ENCODE measurements around the gene NDUFA6.
"Not testable (repeated sequence)": the region's sequence is repeated elsewhere in the genome, so short reads cannot be mapped to it uniquely, and the experiment has no call there.

Gene NDUFA6

DNA sequence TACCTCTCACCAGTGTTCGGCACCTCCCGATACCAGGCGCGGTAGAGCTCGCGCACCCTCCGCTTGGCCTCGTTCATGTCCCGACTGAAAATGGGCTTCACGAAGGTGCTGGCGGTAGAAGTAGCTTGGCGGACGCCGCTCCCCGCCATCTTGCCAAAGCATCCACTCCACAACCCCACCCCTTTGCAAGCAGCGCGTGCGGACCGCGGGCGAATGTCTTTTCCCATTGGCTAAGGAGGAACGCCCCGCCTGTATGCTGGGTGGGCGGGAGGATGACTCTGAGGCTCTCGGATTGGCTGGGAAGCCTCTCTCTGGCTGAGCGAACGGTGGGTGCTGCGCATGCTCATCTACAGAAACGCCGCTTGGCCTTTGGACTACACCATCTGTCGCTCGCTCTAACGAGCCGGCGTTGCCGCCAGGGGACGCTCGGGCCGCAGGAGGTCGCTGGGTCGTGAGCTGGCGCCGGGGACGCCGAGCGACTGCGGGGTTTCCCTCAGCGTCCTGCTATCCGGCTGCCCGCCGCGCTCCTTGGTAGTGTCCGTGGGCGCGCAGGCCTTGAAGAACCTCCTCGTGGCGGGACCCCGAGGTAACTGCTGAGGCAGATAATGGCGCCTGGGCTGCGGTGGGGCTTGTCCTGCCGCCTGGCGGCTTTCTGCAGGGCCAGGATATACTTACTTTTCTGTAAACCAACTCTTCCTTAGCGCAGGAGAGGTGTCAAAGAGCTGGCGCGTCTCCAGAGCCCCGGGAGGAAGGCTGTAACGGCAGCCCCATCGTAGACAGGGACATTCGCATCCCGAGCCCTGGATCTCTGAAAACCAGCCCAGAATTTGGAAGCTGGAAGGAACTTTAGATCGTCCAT, at the start of gene NDUFA6:
Gene NDUFA6, minus strand, starts transcription at position 177 of the 859 bp plus-strand sequence. Its CDS starts 28 bp downstream, at position 149.
- peak; percentile 99 for DNase-seq

DNA sequence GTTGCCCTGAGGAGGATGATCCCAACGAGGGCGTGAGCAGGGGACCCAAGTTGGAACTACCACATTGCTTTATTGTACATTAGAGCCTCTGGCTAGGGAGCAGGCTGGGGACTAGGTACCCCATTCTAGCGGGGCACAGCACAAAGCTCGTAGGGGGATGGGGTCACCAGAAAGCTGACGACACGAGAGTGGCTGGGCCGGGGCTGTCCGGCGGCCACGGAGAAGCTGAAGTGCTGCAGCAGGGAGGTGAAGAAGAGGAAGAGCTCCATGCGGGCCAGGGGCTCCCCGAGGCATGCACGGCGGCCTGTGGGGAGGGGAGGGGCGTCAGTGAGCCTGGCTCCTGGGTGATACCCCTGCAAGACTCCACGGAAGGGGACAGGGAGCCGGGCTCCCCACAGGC, 49.6 kb upstream of the NDUFA6 start:
- DNase-seq, result not testable (repeated sequence)

DNA sequence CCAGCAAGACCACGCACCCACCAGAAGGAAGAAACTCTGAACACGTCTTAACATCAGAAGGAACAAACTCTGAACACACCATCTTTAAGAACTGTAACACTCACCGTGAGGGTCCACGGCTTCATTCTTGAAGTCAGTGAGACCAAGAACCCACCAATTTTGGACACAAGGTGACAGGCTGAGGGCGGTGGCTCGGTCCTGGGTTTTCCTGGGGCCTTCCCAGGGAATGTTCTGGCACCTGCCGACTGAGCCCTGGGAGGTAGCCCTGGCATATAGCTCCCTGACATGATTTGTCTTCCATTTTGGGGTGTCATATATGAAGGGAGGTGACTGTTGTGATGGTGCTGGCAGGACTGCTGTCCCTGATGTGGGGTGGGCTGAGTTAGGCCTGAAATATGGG, 48.9 kb upstream of the NDUFA6 start:
- DNase-seq, result not testable (repeated sequence)

DNA sequence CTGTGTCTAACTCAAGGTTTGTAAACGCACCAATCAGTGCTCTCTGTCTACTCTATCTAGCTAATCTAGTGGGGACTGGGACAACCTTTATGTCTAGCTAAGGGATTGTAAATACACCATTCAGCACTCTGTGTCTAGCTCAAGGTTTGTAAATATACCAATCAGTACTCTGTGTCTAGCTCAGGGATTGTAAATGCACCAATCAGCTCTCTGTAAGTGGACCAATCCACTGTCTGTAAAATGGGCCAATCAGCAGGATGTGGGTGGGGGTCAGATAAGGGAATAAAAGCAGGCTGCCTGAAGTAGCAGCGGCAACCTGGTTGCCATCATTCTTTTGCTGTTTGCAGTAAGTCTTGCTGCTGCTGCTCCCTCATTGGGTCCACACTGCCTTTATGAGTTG, 48.4 kb upstream of the NDUFA6 start:
- no peak for DNase-seq

DNA sequence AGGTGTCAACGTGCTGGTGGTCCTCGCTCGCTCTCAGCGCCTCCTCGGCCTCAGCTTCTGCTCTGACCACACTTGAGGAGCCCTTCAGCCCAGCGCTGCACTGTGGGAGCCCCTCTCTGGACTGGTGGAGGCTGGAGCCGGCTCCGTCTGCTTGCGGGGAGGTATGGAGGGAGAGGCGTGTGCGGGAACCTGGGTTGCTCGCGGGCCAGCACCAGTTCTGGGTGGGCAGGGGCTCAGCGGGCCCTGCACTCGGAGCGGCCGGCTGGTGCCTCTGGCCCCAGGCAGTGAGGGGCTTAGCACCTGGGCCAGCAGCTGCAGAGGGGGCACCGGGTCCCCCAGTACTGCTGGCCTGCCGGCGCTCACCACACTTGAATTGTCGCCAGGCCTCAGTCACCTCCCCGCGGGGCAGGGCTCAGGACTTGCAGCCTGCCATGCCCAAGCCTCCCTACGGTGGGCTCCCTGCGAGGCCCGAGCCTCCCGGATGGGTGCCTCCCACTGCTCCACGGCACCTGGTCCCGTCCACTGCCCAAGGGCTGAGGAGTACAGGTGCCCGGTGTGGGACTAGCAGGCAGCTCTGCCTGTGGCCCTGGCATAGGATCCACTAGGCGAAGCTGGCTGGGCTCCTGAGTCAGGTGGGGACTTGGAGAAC, 47.7 kb upstream of the NDUFA6 start:
- DNase-seq, result no peak

DNA sequence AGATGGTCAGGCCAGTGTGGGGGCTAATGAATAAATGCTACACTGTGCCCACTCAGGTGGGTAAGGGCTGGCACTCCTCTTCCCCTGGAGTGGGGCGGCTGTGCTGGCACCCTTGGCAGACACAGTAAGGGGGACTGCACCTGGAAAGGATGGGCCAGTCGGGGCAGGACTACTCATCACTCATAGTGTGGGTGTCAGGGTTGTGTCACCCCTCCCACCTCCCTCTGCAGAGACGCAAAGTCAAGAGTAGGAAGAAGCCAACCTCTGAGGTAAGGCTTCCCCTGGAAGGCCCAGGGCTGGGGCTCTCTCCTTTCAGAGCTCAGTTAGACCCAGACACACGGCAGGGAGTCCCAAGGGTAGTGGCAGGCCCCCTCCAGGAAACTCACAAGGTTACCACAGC, 45.1 kb upstream of the NDUFA6 start:
- DNase-seq, result not testable (repeated sequence)

DNA sequence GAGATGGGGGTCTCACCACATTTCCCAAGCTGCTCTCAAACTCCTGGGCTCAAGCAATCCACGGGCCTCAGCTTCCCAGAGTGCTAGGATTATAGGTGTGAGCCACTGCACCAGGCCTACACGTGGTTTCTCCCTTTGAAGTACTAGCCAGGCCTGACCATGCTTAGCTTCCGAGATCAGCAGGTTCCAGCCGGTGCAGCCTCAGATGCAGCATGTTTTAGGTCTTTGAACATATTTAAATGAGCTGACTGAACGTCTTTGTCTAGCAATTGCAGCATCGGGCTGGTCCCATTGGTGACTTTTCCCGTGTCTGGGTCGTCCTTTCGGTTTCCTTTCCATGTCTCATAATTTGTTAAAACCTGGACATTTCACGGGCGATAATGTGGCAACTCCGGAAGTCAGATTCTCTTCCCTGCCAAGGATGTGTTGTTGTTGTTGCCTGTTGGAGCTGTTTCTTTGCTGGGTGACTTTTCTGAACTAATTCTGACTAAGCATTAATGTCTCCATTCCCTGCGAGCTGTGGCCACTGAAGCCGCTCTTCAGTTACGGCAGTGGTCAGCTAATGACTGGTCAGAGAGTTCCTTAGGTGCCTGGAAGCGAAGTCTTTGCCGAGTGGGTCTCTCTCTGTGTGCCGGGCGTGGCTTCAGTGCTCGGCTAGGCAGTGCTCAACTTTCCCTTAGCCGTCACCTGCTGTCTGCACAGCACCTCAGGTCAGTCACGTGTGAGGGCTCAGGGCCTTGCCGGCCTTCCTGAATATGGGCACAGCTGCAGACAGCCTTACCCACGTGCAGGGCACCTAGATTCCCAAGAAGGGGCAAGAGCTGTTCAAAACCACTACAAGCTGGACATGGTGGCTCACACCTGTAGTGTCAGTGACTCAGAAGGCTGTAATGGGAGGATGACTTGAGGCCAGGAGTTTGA, 43.8 kb upstream of the NDUFA6 start:
- no peak for DNase-seq

DNA sequence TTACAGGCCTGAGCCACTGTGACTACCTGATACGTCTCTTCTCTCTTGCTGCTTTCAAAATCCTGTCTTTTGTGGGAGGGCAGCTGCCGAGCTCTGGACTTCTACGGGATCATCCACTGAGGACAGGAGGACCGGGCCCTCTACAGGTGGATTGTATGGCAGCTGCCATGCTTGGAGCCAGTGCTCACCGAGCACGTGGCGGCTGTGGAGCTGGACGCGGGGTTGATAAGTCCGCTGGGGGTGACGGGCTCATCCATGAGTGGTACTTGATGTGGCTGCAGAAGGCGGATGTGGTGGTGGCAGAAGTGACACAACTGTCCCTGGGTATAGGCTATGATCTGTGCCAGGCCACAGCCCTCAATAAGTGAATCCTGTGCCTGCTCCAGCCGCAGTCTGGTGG, 41.9 kb upstream of the NDUFA6 start:
- DNase-seq, result no peak

DNA sequence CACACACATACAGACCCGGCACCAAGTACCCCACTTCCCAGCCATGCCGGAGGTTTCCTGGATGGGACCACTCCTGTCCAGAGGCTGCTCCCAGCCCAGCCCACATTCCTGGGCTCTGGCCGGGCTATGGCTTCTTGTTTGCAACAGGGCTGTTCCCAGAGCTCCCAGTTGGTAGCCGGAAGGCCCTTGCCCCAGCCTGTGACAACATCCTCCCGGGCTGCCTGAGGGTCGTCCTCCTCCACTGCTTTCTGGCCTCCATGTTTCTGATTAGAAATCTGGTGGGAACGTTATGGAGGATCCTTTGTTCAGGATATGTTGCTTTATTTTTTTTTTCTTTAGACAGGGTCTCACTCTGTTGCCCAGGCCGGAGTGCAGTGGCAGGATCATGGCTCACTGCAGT, 41.0 kb upstream of the NDUFA6 start:
- DNase-seq, result no peak

DNA sequence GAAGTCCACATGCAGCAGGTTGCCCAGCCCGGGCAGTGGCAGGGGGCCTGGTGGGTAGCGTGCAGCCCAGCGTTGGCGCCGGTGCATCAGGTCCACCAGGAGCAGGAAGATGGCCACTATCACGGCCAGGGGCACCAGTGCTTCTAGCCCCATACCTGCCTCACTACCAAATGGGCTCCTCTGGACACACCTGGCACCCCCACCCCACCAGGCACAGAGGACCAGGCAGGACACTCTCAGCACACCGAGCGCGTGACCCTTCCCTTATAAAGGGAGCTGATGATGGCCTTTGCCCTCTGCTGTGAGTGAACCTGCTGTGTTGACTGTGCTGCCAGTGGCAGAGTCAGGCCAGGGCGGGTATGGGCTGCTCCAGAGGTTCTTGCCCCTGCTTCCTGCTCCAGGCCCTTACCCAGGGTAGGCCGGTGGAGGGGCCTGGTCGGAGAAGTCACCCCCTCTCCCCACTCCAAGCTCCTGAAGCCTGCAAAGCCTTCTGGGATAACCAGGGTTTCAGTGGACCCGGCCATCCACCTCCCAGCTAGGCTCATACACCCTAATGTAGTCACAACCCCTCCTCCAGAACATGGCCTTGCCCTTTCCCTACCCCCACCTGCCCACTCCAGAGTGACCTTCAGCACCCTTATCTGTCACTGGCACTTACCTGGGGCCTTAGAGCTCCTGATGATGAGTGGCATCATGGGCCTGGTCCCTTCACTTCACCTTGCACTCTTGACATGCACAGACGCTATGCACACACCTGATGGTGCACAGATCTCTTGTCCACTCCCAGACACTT, 40.3 kb upstream of the NDUFA6 start, which contains the start of gene CYP2D6:
Gene CYP2D6, minus strand, starts transcription at position 172 of the 793 bp plus-strand sequence. Its CDS starts 19 bp downstream, at position 153.
- not testable (repeated sequence) for DNase-seq

DNA sequence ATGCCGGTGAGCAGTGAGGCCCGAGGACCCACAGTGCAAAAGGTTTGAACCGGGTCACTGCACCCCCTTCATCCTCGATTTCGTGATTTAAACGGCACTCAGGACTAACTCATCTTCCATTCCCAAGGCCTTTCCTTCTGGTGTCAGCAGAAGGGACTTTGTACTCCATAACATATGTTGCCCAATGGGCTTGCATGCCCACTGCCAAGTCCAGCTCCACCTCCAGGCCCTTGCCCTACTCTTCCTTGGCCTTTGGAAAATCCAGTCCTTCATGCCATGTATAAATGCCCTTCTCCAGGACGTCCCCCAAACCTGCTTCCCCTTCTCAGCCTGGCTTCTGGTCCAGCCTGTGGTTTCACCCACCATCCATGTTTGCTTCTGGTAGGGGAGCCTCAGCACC, 39.6 kb upstream of the NDUFA6 start:
- DNase-seq, result not testable (repeated sequence)

DNA sequence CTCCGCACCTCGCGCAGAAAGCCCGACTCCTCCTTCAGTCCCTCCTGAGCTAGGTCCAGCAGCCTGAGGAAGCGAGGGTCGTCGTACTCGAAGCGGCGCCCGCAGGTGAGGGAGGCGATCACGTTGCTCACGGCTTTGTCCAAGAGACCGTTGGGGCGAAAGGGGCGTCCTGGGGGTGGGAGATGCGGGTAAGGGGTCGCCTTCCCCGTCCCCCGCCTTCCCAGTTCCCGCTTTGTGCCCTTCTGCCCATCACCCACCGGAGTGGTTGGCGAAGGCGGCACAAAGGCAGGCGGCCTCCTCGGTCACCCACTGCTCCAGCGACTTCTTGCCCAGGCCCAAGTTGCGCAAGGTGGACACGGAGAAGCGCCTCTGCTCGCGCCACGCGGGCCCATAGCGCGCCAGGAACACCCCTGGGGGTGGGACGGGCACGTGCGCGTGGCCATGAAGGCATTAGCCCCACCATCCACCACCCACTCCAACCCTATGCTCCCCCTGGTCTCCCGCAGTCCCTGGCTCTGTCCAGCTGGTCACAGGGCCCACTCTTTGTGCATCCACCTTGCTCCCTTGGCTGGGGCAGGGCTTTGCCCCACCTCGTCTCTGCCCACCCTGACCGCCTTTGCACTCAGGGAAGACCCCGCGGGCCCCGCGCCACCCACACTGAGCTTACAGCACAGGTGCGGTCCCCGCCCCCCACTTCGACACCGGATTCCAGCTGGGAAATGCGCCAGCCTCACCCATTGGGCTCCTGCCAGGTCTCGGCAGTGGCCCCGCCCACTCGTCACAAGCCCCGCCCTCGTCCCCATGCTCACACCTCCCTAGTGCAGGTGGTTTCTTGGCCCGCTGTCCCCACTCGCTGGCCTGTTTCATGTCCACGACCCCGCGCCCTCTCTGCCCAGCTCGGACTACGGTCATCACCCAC, 38.5 kb upstream of the NDUFA6 start:
- peak; percentile 29 for DNase-seq

DNA sequence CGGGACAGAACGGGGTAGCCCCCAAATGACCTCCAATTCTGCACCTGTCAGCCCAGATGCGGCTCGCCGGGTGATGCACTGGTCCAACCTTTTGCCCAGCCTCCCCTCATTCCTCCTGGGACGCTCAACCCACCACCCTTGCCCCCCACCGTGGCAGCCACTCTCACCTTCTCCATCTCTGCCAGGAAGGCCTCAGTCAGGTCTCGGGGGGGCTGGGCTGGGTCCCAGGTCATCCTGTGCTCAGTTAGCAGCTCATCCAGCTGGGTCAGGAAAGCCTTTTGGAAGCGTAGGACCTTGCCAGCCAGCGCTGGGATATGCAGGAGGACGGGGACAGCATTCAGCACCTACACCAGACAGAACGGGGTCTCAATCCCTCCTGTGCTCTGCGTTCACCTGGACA, 37.4 kb upstream of the NDUFA6 start:
- DNase-seq, result not testable (repeated sequence)

DNA sequence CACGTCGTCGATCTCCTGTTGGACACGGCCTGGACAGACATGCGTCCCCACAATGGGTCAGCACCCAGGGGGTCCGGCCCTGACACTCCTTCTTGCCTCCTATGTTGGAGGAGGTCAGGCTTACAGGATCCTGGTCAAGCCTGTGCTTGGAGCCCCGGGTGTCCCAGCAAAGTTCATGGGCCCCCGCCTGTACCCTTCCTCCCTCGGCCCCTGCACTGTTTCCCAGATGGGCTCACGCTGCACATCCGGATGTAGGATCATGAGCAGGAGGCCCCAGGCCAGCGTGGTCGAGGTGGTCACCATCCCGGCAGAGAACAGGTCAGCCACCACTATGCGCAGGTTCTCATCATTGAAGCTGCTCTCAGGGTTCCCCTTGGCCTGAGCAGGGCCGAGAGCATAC, 37.0 kb upstream of the NDUFA6 start:
- no peak for DNase-seq

DNA sequence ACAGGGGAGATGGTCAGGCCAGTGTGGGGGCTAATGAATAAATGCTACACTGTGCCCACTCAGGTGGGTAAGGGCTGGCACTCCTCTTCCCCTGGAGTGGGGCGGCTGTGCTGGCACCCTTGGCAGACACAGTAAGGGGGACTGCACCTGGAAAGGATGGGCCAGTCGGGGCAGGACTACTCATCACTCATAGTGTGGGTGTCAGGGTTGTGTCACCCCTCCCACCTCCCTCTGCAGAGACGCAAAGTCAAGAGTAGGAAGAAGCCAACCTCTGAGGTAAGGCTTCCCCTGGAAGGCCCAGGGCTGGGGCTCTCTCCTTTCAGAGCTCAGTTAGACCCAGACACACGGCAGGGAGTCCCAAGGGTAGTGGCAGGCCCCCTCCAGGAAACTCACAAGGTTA, 33.0 kb upstream of the NDUFA6 start:
- DNase-seq, result not testable (repeated sequence)

DNA sequence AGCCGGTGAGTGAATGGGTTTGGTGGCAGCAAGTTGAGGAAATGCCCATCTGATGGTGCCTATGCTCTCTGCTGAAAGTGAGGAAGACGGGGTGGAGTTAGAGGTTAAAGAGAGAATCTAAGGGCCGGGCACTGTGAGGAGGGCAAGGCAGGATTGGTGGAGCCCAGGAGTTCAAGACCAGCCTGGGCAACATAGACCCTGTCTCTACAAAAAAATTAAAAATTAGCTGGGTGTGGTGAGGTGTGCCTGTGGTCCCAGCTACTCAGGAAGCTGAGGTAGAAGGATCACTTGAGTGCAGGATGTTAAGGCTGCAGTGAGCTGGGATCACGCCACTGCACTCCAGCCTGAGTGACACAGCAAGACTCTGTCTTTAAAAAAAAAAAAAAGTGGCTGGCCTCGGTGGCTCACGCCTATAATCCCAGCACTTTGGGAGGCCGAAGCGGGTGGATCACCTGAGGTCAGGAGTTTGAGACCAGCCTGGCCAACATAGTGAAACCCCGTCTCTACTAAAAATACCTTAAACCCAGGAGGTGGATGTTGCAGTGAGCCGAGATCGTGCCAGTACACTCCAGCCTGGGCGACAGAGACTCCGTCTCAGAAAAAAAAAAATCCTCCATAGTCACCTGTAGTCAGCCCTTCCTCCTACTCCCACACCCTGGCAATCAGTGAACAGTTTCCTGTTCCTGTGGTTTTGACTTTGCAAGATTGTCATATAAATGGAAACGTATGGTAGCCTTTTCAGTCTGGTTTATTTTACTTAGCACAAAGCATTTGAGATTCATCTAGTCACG, 29.9 kb upstream of the NDUFA6 start:
- not testable (repeated sequence) for DNase-seq

DNA sequence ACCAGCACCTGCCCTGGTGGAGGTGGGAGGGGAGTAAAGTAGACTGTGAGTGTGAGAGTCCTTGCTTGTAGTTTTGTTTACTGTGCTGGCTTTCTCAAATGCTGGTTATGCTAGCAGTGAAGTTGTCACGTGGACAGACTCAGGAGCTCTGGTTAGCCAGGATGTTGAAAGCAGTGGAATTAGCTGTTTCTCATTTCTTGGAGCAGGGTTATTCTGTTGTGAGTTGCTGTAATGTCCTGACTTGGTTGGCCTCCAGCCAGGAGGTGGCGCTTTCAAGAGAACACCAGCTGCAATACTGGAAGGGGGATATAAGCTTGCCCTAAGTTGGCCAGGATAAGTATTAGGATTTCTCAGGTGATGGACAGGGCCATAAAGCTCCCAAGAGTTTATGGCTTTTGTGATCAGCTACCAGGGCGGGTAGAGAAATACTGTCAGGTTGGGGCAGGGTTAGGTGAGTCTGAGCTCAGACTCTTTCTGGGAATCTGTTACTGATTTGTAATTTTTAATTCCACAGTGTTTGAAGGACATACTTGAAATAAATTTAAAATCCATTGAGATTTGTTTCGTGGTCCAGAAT, 26.4 kb upstream of the NDUFA6 start:
- peak; percentile 26 for DNase-seq

DNA sequence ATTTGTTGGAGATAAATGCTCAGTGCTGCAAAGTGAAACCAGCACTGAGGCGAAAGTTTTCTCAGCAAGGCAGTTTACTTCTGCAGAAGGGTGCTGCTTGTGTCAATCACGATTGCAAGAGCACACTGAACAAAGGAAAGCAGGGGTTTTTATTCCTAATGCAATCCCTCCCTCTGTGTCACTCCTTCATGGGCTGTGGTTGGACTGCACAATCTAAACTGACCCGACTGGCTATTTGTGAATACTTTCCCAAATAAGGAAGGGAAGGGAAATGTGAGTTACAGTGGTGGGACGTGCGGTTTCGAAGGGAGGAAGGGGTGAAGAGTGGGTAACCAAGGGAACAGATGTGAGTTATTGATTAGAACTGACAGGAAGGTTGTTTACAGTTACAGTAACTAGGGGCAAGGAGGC, 24.9 kb upstream of the NDUFA6 start:
- DNase-seq, result not testable (repeated sequence)

DNA sequence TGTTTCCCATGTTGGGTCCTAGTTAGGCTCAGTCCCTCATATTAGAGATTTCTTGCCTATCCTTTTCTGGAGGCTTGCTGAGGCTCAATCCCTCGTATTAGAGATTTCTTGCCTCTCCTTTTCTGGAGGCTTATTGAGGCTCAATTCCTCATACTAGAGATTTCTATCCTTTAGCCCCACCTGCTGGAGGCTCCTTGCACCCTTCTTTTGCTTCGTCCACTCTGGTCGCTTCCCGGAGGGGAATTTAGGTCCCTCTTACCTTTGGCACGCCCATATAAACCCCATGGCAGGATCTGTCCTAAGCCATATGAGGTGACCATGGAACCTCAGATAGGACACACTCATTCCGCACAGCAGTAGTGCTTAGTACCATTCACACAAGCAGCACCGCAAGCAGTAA, 24.1 kb upstream of the NDUFA6 start:
- DNase-seq, result peak; percentile 46

DNA sequence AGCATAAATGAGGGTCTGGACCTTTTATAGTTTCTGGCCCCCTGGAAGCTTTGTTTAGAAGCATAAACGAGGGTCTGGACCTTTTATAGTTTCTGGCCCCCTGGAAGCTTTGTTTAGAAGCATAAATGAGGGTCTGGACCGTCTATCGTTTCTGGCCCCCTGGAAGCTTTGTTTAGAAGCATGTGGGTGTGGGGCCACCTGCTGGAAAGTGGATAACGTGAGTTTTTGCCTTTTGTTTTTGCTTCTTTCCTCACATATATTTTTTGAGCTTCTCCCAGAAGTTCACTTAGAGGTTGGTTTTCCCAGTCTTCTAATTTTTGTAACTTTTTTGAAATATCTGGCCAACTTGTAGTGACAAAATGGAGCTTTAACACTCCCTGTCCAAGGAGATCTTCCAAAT, 22.2 kb upstream of the NDUFA6 start:
- DNase-seq, result peak; percentile 22
